ENCODE results near the gene GPR153.
A peak's percentile ranks its signal among the peaks of the same experiment; 100 is the strongest.

GPR153 gene

GRCh38 chr1:6247651-6248050, 13.2 kb downstream of the GPR153 start:
- DNase-seq, result no peak

- peak; percentile 62 to 95 for DNase-seq
Observed at GRCh38 chr1:6246497-6247467, 14.1 kb downstream of the GPR153 start.

- DNase-seq, result peak; percentile 51 to 85
Observed at GRCh38 chr1:6245869-6246496, 14.9 kb downstream of the GPR153 start.

GRCh38 chr1:6245086-6245868, 15.6 kb downstream of the GPR153 start:
- peak; percentile 59 to 91 for DNase-seq

- DNase-seq, result peak in 1 of 2 experiments; percentile 72
Observed at GRCh38 chr1:6244401-6245049, 16.4 kb downstream of the GPR153 start.

- no peak for DNase-seq
Observed at GRCh38 chr1:6243993-6244392, 16.9 kb downstream of the GPR153 start, which contains the start of gene HES3. Gene HES3, plus strand, starts transcription at chr1:6244179. Its CDS starts 187 bp downstream, at chr1:6244366.

- no peak for DNase-seq
Observed at GRCh38 chr1:6243053-6243834, 17.7 kb downstream of the GPR153 start.

- DNase-seq, result peak in 1 of 2 experiments; percentile 44
Observed at GRCh38 chr1:6241887-6242740, 18.8 kb downstream of the GPR153 start.

- no peak for DNase-seq
Observed at GRCh38 chr1:6241107-6241886, 19.6 kb downstream of the GPR153 start.

- no peak for DNase-seq
Observed at GRCh38 chr1:6239950-6240768, 20.7 kb downstream of the GPR153 start.

GRCh38 chr1:6239213-6239752, 21.6 kb downstream of the GPR153 start:
- no peak for DNase-seq

- DNase-seq, result no peak
Observed at GRCh38 chr1:6237093-6237492, 23.8 kb downstream of the GPR153 start.

GRCh38 chr1:6235296-6235677, 25.6 kb downstream of the GPR153 start:
- DNase-seq, result peak in 1 of 2 experiments; percentile 54

- no peak for DNase-seq
Observed at GRCh38 chr1:6234502-6235295, 26.2 kb downstream of the GPR153 start.

GRCh38 chr1:6233376-6233775, 27.5 kb downstream of the GPR153 start:
- no peak for DNase-seq

- no peak for DNase-seq
Observed at GRCh38 chr1:6225651-6226050, 35.2 kb downstream of the GPR153 start.

GRCh38 chr1:6224718-6225117, 36.2 kb downstream of the GPR153 start:
- no peak for DNase-seq

GRCh38 chr1:6223617-6224016, 37.3 kb downstream of the GPR153 start:
- no peak for DNase-seq
